Right forelimb (tissue), 1 donor: ENCODE results near the gene CPED1.
"Not testable (repeated sequence)": the region's sequence is repeated elsewhere in the genome, so short reads cannot be mapped to it uniquely, and the experiment has no call there.

Source experiments
- DNase-seq: peaks from one replicate; pipeline ENCODE4 v3.0.0-alpha.2; 2018

The CPED1 gene

GRCh38 chr7:121267612-121268011, 279.1 kb downstream of the CPED1 start:
- DNase-seq, result no peak

GRCh38 chr7:121269798-121270197, 281.3 kb downstream of the CPED1 start:
- no peak for DNase-seq

GRCh38 chr7:121271098-121271497, 282.6 kb downstream of the CPED1 start:
- DNase-seq, result no peak

GRCh38 chr7:121271916-121272315, 283.4 kb downstream of the CPED1 start:
- no peak for DNase-seq

GRCh38 chr7:121272676-121273075, 284.2 kb downstream of the CPED1 start:
- DNase-seq, result no peak

GRCh38 chr7:121273467-121274167, 285.1 kb downstream of the CPED1 start:
- DNase-seq, result no peak

GRCh38 chr7:121274467-121274866, 286.0 kb downstream of the CPED1 start:
- no peak for DNase-seq

GRCh38 chr7:121275204-121275603, 286.7 kb downstream of the CPED1 start:
- DNase-seq, result no peak

- no peak for DNase-seq
Observed at GRCh38 chr7:121276313-121276712, 287.8 kb downstream of the CPED1 start.

- DNase-seq, result no peak
Observed at GRCh38 chr7:121278120-121279021, 289.9 kb downstream of the CPED1 start.

- no peak for DNase-seq
Observed at GRCh38 chr7:121279060-121279620, 290.6 kb downstream of the CPED1 start.

- DNase-seq, result no peak
Observed at GRCh38 chr7:121279822-121280221, 291.3 kb downstream of the CPED1 start.

- DNase-seq, result no peak
Observed at GRCh38 chr7:121280656-121281055, 292.1 kb downstream of the CPED1 start.

GRCh38 chr7:121282129-121282528, 293.6 kb downstream of the CPED1 start:
- DNase-seq, result no peak

GRCh38 chr7:121285066-121285667, 296.7 kb downstream of the CPED1 start:
- DNase-seq, result no peak

GRCh38 chr7:121286186-121286585, 297.7 kb downstream of the CPED1 start:
- no peak for DNase-seq

GRCh38 chr7:121286742-121287734, 298.5 kb downstream of the CPED1 start:
- DNase-seq, result no peak

GRCh38 chr7:121288894-121289293, 300.4 kb downstream of the CPED1 start:
- DNase-seq, result no peak

GRCh38 chr7:121289930-121290329, 301.4 kb downstream of the CPED1 start:
- DNase-seq, result not testable (repeated sequence)

- DNase-seq, result no peak
Observed at GRCh38 chr7:121294448-121294992, 306.0 kb downstream of the CPED1 start.

- DNase-seq, result no peak
Observed at GRCh38 chr7:121297843-121298242, 309.3 kb downstream of the CPED1 start.

GRCh38 chr7:121298831-121299239, 310.3 kb downstream of the CPED1 start:
- DNase-seq, result no peak
